MG63 (cell line): ENCODE data around the gene API5. TPM values are rescaled to one million over a fixed set of nuclear protein-coding genes. Genes with fewer than 3 reads are reported as not detected.

Experiments
- DNase-seq: peaks from one replicate; pipeline ENCODE4 v3.0.0-alpha.2; 2020
- H3K27me3 ChIP-seq: fragments of 250-450 bp; sonication (Bioruptor Pico); 2 replicates; pipeline ENCODE4 v1.5.1; 2020; ENCODE audit warnings: mild to moderate bottlenecking, moderate library complexity
- H3K36me3 ChIP-seq: fragments of 250-450 bp; sonication (Bioruptor Pico); 2 replicates; pipeline ENCODE4 v1.5.1; 2020; ENCODE audit warnings: mild to moderate bottlenecking, moderate library complexity
- H3K4me3 ChIP-seq: fragments of 250-450 bp; sonication (Bioruptor Pico); 2 replicates; pipeline ENCODE4 v1.5.1; 2020; ENCODE audit warnings: mild to moderate bottlenecking, moderate library complexity
- H3K9me3 ChIP-seq: fragments of 250-450 bp; sonication (Bioruptor Pico); 2 replicates; pipeline ENCODE4 v1.5.1; 2020; ENCODE audit warnings: mild to moderate bottlenecking, moderate library complexity
- total RNA-seq: library from RNA; depleted of rRNA; stranded (reverse); fragments of >200 nt; shearing (Covaris generic); gene quantifications from 2 replicates; pipeline ENCODE4 v1.2.3, GENCODE V29; 2014; ENCODE audit warnings: low replicate concordance

The API5 gene
- total RNA-seq, 1 experiment from 2014 or later = 22.2 TPM

DNA sequence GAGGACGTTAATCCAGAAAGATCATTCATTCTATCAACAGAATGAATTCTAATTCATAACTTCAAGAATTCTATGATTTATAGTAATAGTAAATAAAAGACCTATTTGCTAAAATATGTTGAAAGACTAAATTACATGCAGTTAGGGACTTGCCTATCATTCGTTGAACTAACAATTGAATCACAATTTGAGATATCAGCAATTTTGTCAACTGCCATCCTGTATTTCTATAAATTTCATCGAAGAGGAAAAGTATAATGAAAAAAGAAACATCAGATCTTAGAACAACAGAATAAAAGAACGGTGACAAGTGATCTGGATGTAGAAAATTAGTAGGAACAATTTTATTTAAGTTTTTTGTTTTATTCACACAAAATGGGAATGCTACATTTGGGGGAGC lies 42.5 kb downstream of the API5 start:
- Histone ChIP-seq H3K27me3 (no peaks in the 10 kb centered on the region), H3K9me3 (no peaks in the 10 kb centered on the region), H3K4me3 (no peak overlapping the region), H3K36me3 (peaks cover 3% of the 10 kb centered on the region; the same call in 1 of the 2 replicates)
- no peak for DNase-seq

DNA sequence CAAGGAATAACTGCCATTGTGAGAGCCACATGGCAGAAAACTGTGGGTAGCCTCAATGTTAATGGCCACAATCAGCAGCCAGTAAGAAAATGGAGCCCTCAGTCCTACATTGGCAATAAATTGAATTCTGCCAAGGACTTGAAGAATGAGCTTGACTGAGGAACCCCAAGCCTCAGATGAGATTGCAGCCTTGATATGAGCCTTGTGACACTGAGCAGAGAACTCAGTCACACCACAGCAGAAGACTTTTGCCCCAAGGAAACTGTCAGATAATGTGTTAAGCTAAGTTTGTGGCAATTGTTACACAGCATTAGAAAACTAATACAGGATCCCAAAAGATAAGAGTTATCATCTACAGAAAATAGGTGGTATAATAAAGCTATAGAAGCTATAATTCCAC lies 44.5 kb downstream of the API5 start:
- DNase-seq = no peak
- Histone ChIP-seq H3K4me3 (no peak overlapping the region), H3K36me3 (peaks cover 10% of the 10 kb centered on the region), H3K9me3 (no peaks in the 10 kb centered on the region; the same call in 1 of the 2 replicates), H3K27me3 (no peaks in the 10 kb centered on the region)

DNA sequence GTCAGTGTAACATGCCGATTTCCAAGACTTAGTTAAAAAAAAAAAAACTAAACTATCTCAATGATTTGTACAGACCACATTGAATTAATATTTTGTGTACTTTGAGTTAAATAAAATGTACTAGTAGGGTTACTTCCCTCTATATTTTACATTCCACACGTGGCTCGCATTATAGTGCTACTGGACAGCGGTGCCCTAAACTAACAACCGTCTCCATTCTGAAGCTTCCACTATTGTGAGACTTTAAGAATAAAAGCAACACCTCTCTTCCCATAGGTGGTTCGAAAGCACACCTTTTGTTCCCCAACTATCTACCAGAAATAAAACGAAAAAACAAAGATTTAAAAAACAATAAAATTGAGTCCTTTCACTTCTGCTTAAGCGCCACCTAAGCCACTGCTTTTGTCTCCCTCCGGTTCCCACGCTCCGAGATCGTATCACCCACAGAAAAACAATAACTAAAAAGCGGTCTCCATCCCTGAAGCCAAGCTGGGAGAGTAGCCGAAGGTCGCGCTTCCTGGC lies 46.5 kb downstream of the API5 start:
- DNase-seq = no peak
- no peaks in the 10 kb centered on the region for H3K27me3 ChIP-seq
- H3K4me3 ChIP-seq = peak overlapping the region; percentile 92
- H3K36me3 ChIP-seq = peaks cover 16% of the 10 kb centered on the region
- H3K9me3 ChIP-seq = no peaks in the 10 kb centered on the region; the same call in 1 of the 2 replicates

DNA sequence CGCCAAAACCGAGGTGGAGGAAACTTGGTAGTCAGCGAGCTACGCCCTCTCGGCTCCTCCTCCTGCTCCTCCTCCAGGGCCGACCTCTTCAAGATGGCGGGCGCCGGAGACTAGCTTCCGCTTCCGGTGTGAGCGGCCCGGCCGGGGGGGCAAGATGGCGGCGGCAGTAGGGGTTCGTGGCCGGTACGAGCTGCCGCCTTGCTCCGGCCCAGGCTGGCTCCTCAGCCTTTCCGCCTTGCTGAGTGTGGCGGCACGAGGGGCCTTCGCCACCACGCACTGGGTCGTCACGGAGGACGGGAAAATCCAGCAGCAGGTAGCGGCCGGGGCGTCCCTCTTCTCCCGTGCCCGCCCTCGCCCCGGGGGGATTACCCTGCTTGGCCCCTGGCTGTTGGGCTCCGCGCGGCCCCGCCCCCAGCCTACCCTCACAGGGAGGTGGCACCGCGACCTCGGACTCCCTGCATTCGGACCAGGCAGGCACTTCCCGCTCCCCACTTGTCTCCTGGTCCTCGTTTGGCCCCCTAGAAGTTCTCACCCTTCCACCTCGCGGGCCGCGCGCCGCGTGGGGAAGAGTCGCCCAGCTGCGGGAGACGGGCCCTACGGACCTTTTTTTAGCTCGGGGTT lies 47.1 kb downstream of the API5 start, which contains the start of gene TTC17:
Gene TTC17, plus strand, starts transcription at position 120 of the 621 bp plus-strand sequence. Its CDS starts 35 bp downstream, at position 155.
- peak; percentile 96 for DNase-seq
- Histone ChIP-seq H3K27me3 (no peaks in the 10 kb centered on the region), H3K4me3 (peak within 1 kb of the TSS; percentile 92), H3K36me3 (peaks cover 20% of the 10 kb centered on the region), H3K9me3 (no peaks in the 10 kb centered on the region; the same call in 1 of the 2 replicates)

DNA sequence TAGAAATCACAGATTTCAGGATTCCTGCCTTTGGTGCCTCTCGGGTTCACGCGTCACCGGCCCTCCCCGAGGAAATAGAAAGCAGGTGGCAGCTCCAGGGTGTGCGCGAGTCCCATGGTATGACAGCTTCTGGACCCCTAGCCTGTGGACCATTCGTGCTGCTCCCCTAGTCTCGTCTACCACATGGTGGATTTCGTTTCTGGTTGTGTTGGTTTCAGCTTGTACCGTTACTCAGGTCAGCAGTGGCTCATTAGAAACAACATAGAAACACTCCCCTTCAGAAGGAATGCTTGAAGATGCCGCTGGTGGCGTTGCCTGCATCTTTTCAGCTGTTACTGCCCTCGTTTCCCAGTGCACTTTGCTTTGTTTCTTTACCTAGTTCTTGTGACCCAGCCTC lies 47.6 kb downstream of the API5 start:
- Histone ChIP-seq H3K9me3 (no peaks in the 10 kb centered on the region; the same call in 1 of the 2 replicates), H3K36me3 (peaks cover 24% of the 10 kb centered on the region), H3K27me3 (no peaks in the 10 kb centered on the region), H3K4me3 (peak overlapping the region; percentile 92)
- DNase-seq = peak; percentile 13

DNA sequence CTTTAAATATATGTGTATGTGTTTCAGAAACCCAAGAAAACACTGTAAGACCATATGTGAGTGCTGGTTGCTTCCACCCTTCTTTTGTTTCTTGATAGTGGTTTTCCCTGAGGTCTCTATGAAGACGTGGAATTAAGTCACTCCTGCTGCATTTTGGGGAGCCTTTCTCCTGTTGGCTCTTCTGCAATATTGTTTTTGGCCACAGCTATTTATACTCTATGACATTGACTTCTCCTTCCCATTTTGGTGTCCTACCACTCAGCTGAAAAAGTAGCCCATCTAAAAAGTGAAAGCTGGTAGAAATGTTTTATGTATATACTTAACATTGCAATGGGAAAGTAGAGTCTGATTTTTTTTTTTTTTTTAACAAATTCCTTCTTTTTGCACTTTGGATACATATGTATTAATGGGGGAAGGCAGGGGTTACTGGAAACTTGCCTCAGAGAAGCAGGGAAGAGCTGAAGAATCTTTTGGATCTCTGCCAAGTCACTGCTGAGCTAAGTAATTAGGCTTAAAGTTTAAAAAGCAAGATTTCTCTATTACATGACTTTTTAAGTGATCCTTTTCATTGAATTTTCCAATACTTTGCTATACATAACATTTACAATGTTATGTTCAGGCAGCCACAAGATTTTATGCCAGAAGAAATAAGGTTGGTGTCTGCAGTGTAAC lies 48.7 kb downstream of the API5 start:
- DNase-seq = no peak
- peak overlapping the region; percentile 92 for H3K4me3 ChIP-seq
- H3K36me3 ChIP-seq = peaks cover 33% of the 10 kb centered on the region
- no peaks in the 10 kb centered on the region for H3K27me3 ChIP-seq
- no peaks in the 10 kb centered on the region; the same call in 1 of the 2 replicates for H3K9me3 ChIP-seq

DNA sequence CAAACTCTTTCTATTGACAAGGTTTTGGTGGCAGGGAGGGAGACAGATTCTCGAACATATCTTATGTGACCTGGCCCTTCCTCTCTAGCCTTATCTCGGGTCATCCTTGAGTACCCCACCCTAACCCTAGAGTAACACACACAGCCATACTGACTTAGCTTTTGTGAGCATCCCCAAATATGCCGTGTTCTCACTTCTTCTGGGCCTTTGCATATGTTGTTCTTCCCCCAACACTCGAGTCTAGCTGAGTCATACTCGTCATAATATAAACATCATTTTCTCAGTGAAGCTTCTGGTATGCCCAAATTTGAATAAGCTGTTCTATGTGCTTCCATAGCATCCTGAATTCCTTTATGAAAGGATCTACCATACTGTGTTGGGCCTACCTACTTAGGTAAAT lies 54.9 kb downstream of the API5 start:
- peaks cover 42% of the 10 kb centered on the region for H3K36me3 ChIP-seq
- H3K27me3 ChIP-seq = no peaks in the 10 kb centered on the region
- H3K9me3 ChIP-seq = no peaks in the 10 kb centered on the region
- no peak overlapping the region for H3K4me3 ChIP-seq
- DNase-seq = no peak

DNA sequence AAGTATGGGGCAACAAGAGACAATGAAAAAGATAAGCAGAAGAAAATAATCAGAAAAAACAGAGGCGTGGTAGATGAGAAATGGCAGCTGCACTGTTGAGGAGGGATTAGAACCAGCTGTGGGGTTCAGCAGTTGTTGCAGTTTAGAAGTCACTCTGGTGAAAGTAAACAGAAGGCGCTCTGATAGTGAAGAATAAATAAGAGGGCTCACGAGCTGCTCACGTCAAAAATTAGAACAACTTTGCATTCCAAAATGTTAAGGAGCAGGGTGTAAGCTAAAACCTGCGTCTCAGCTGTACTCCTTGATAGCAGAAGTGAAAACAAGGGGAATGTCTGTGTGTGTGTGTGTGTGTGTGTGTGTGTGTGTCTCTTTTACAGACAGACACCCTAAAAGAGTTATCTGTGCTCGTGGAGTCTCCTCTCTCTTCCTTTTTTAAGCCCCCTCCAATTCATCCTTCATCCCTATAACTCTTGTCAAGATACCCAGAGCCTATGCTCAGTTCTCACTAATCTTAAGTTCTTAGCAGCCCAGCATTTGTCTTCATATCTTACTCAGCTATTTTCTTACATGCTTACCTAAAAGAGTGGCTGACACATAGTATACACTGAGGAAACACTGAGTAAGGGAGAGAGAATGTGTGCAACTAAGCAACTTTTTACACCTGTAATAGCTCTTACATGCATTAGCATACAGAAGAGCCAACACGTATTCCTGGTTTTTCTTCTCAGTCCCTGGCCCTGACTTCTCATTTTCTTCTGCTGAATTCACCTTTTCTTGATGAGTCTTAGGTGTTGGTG lies 55.8 kb downstream of the API5 start:
- Histone ChIP-seq H3K9me3 (no peaks in the 10 kb centered on the region), H3K27me3 (no peaks in the 10 kb centered on the region), H3K4me3 (no peak overlapping the region), H3K36me3 (peaks cover 44% of the 10 kb centered on the region)
- DNase-seq = no peak

DNA sequence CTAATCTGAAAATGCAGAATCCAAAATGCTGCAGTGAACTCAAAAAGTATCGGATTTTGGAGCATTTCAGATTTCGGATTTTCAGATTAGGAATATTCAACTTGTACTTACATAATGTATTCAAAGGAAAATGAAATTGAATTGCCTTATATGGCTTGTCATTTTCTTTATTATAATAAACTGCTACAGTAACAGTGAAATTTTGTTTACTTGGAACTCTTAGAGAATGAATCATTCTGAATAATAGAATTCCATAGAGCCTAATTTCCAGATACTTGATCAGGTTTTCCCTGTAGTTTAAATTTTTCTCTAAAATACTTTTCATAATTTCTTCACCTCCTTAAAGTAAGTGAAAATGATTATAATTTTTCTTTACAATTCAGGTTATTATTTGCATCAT lies 64.3 kb downstream of the API5 start:
- no peak overlapping the region for H3K4me3 ChIP-seq
- peaks cover 34% of the 10 kb centered on the region for H3K36me3 ChIP-seq
- H3K9me3 ChIP-seq = no peaks in the 10 kb centered on the region
- DNase-seq = no peak
- no peaks in the 10 kb centered on the region for H3K27me3 ChIP-seq

DNA sequence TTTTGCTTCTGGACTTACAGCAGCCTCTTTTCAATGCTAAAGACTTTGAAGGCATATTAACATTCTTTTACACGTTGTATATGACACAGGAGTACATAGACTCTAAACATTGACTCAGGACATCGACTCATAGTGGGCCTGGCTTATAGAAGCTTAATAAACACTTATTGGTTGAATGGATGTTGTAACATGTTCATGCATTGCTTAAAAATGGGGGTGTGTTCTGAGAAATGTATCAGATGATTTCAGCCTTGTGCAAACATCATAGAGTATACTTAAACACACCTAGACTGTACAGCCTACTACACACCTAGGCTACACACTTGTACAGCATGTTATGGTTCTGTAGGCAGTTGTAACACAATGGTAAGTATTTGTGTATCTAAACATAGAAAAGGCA lies 64.8 kb downstream of the API5 start:
- H3K4me3 ChIP-seq = no peak overlapping the region
- DNase-seq = peak; percentile 30

DNA sequence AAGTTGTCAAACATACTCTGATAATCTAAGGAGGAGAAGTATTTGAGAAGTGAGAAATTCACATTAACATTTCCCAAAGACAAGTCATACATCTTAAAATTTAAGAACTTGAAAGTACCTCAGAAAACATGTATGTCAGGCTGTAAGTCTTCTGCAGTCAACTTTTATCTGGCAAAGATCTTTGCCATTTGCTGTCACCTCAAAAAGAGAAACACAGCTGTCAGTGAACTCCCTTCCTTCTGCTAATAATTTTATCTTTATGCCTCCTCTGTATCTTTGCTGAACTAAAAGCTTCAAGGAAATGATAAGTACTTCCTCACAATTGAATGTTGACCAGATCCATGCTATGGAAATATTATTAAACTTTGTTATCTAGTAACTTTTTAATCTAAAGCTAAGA lies 65.6 kb downstream of the API5 start:
- peaks cover 28% of the 10 kb centered on the region for H3K36me3 ChIP-seq
- H3K27me3 ChIP-seq = no peaks in the 10 kb centered on the region
- DNase-seq = no peak
- H3K9me3 ChIP-seq = no peaks in the 10 kb centered on the region
- no peak overlapping the region for H3K4me3 ChIP-seq

More for the DNA sequence above, 64.8 kb downstream of the API5 start:
- peaks cover 32% of the 10 kb centered on the region for H3K36me3 ChIP-seq
- no peaks in the 10 kb centered on the region for H3K9me3 ChIP-seq
- no peaks in the 10 kb centered on the region for H3K27me3 ChIP-seq

DNA sequence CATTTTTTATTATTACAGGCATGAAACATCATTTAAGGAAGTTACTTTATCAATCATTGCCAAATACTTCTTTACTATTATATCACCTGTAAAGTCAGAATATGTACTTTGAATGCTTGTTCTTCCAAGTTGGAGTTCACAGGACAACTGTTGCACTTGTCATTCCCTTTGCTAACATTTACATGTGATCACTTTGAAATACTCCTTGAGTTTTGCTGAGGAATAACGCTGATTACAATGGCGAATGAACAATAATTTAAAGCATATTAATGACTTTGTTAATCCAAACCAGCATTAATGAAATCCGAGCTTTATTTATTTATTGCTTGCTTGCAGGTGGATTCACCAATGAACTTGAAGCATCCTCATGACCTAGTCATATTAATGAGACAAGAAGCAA lies 67.1 kb downstream of the API5 start:
- no peaks in the 10 kb centered on the region for H3K9me3 ChIP-seq

DNA sequence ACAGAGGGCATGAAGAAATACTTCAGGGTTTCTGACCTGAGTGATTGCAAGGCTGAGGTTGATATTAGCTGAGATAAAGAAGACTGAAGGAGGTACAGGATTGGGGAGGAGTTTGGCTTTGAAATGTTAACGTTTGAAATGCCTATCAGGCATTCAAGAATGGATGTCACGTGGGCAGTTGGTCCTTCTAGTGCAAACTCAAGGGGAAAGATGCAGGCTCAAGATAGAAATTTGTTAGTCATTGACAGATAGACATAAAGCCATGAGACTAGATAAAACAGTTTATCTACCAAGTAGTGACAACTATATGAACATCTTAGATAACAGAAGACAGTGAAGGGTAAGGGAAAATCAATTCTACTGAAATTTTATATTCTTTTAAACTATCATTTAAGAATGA lies 70.0 kb downstream of the API5 start:
- no peak for DNase-seq
- Histone ChIP-seq H3K36me3 (peaks cover 31% of the 10 kb centered on the region), H3K27me3 (no peaks in the 10 kb centered on the region)

More for the DNA sequence above, 67.1 kb downstream of the API5 start:
- Histone ChIP-seq H3K27me3 (no peaks in the 10 kb centered on the region), H3K4me3 (no peak overlapping the region), H3K36me3 (peaks cover 26% of the 10 kb centered on the region)
- no peak for DNase-seq

DNA sequence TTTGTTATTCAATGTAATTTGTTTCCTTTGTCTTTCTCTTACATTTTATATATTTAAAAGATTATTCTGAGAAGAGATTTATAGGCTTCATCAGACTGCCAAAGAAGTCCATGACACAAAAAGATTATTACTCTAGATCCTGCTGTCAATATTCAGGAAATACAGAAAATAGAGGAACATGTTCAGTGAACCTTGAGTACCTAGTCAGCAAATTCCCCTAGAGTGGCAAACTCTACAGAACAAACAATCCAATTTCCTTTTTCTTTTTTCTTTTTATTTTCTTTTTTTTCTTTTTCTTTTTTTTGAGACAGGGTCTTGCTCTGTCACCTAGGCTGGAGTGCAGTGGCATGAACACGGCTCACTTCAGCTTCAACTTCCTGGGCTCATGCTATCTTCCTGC lies 70.8 kb downstream of the API5 start:
- DNase-seq = no peak
- Histone ChIP-seq H3K9me3 (no peaks in the 10 kb centered on the region), H3K4me3 (no peak overlapping the region), H3K27me3 (no peaks in the 10 kb centered on the region), H3K36me3 (peaks cover 39% of the 10 kb centered on the region)

More for the DNA sequence above, 70.0 kb downstream of the API5 start:
- H3K9me3 ChIP-seq = no peaks in the 10 kb centered on the region
- H3K4me3 ChIP-seq = no peak overlapping the region

DNA sequence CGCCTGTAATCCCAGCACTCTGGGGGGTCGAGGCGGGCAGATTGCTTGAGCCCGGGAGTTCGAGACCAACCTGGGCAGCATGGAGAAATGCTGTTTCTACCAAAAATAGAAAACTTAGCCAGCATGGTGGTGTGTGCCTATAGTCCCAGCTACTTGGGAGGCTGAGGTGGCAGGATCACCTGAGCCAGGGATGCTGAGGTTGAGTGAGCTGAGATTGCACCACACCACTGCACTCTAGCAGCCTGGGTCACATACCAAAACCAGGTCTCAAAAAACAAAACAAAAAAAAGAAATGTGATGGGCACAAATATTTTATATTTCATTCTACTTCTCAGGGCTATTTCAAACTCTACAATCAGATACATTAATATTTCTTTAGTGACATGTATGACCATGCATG lies 72.6 kb downstream of the API5 start:
- Histone ChIP-seq H3K27me3 (no peaks in the 10 kb centered on the region), H3K36me3 (peaks cover 38% of the 10 kb centered on the region), H3K4me3 (no peak overlapping the region), H3K9me3 (no peaks in the 10 kb centered on the region)
- DNase-seq = no peak

DNA sequence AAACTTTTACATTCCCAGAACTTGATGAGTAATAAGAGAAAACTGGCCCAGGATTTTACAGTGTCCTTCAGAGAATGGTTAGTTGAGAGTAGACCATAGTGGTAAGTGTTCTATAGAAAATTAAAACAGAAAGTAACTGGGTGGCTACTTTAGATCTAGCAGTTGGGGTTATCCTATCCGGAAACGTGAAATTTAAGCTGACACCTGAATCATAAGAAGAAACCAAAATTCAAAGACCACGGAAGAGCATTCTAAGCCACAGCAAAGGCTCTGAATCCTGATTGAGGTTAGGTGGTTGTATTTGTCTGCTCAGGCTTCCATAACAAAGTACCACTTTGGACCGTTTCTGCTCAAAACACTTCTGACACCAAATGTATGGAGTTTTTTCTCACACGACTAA lies 80.9 kb downstream of the API5 start:
- H3K9me3 ChIP-seq = no peaks in the 10 kb centered on the region
- peaks cover 65% of the 10 kb centered on the region for H3K36me3 ChIP-seq
- no peaks in the 10 kb centered on the region for H3K27me3 ChIP-seq
- DNase-seq = no peak
- no peak overlapping the region for H3K4me3 ChIP-seq

DNA sequence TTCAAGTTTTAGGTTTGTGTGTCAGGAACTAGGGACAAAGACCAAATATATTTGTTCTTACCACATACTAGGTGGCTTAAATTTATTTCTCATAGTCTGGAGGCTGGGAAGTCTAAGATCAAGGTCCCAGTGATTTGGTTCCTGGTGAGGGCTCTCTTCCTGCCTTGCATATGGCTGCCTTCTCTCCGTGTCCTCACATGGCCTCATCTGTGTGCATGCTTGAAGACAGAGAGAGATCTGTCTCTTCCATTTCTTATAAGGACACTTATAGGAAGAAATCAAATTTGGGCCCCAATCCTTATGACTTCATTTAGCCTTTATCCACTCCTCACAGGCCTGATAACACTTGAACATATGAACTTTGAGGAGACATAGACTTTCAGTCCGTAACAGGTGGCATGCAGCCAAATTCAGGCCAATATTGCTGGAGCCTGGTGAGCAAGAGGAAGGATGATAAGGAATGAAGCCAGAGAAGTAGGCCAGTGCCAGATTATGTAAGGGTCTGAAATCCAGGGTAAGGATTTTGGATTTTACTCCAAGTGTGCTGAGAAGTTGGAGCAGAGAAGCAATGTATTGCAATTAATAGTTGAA lies 82.1 kb downstream of the API5 start:
- H3K36me3 ChIP-seq = peaks cover 76% of the 10 kb centered on the region
- H3K27me3 ChIP-seq = no peaks in the 10 kb centered on the region
- peak; percentile 12 for DNase-seq
- H3K9me3 ChIP-seq = no peaks in the 10 kb centered on the region
- H3K4me3 ChIP-seq = no peak overlapping the region
